Iris pigment epithelial cell (primary cell): ENCODE measurements around the gene GALNT2.
A peak's percentile ranks its signal among the peaks of the same experiment; 100 is the strongest.

Experiments
- DNase-seq: peaks from one replicate; pipeline ENCODE4 v3.0.0-alpha.2; 2011; ENCODE audit warnings: low read depth

GALNT2 gene

DNA sequence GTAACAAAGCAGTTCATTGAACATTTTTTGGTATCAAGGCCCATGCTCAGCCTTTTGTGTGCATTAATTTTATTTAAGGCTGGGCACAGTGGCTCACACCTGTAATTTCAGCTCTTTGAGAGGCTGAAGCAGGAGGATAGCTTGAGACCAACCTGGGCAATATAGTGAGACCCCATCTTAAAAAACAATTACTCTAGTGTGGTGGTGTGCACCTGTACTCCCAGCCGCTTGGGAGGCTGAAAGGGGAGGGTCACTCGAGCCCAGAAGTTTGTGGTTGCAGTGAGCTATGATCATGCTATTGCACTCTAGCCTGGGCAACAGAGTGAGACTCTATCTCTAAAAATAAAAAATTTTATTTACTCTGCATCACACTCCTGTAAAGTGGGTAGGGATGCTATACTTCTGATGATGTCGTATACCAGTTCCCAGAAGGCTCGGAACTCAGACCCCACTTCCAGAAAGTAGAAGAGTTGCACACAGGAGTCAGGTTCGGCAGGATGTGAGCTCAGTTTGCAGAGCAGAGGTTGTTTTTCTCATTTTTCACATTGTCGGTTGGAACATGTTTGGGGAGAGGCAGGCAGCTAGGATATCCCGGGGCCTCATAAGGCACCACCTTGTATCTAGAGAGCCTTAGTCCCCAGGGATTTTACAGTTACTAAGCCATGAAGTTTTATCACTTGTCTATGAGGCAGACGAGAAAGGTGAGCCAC is 144.6 kb downstream of the GALNT2 start:
- DNase-seq = no peak

- no peak for DNase-seq
Measured at GRCh38 chr1:230212405-230212936, 145.4 kb downstream of the GALNT2 start.

GRCh38 chr1:230215031-230215430 is 148.0 kb downstream of the GALNT2 start:
- DNase-seq = peak; percentile 75

- DNase-seq = no peak
Measured at GRCh38 chr1:230215529-230215928, 148.5 kb downstream of the GALNT2 start.

GRCh38 chr1:230216896-230217295 is 149.9 kb downstream of the GALNT2 start:
- DNase-seq = no peak

DNA sequence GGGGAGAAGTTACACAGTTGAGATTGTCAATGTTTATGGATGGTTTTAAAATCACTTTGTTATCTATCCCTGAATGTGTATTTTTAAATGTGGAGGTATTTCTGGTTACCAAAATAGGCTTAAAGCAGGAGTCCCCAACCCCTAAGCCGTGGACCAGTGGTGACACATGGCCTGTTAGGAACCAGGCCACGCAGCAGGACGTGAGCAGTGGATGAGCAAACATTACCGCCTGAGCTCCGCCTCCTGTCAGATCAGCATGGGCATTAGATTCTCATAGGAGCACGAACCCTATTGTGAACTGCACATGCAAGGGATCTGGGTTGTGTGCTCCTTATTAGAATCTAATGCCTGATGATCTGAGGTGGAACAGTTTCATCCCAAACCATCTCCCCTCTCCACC is 151.6 kb downstream of the GALNT2 start:
- DNase-seq = no peak

DNA sequence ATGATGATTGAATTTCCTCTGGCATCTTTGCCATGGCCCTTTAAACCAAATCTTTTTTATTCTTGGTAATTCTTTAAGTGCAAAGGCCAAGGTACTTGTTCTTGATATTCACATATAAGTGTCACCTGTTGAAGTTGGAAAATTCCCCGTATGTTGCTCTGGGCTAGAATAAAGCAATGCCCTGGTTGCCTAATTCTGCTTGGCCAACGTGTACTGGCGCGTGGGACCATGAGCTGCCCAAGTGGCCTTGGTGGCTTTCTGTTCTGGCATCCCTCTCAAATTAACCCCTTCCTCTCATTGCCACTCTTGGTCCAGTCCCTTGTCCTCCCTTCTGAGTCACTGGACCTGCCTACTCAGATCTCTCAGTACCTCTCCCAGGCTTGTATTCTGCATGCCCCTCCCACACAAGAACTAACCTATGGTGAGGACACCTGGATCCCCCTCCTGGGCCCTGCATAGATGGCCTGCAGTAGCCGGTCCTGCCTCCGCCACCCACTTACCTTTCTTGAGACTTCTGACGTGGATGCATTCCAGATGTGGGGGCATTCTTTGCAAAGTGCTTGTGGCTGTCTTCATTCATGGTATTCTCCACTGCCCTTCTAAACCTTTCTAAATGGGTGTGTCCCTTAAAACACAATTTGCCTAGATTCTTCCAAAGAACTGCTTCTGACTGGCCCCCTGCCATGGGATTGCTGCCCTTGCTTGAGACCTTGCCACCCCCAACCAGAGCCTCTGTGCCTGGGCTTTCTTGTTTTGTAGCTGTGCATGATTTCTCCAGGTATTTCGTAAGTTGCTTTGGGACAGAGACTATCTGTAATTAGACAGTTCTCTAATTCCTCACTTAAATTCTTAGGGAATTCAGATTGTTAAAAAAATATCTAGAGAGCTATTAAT is 152.4 kb downstream of the GALNT2 start:
- no peak for DNase-seq

- no peak for DNase-seq
Measured at GRCh38 chr1:230220478-230220877, 153.4 kb downstream of the GALNT2 start.

- DNase-seq = no peak
Measured at GRCh38 chr1:230220907-230221306, 153.9 kb downstream of the GALNT2 start.

DNA sequence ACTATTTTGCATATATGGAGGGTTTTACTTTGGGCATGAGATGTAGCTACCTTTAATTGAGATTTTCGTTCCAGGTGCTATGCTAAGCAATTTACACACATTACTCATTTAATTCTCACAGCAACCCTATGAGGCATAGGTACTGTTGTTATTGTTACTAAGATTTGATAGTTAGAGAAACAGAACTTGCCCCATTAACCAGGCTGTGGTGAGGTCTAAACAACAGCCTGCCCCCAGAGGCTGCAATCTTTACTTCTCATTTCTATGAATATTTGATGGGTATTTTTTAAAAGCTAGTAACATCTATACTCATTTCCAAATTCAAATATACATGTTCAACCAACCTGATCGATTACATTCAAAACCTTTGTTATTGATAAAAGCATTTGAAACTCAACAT is 155.6 kb downstream of the GALNT2 start:
- no peak for DNase-seq

DNA sequence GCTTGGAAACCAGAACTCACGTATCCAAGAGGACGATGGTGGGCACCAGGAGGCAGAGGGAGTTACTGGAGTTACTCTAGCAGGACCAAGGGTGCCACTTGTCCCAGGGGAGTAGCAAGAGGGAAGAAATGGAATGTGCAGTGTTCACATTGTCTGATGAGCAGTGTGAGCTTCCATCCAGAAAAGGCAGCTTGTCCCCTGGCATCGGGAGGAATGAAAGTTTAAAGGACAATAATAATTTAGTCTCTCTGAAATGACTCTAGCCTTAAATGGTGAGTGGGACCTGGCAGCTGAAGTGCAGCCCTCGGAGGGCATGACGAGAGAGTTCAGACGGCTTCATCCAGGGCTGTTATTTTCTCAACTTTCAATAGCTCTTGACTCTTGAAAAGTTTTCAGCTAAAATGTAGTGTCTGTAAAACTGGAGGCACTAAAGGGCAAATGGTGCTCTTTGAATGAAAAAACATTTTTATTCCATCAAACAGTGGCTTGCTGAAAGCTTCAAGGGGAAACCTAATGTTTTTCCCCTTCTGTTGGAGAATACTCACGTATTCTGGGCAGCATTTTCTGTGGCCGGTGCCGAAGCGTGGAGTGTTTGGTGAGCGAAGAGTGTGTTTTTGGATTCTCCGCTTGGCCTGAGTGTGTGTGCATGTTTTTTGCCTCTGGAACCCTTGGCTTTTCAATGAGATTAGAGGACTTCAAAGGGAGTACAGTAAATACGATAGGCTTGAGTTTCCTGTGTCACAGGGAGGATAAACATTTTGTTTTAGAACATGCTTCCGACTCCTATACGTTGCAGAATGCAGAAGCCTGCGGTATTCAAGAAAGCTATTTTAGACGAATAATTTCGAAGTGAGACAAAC is 157.3 kb downstream of the GALNT2 start:
- no peak for DNase-seq

DNA sequence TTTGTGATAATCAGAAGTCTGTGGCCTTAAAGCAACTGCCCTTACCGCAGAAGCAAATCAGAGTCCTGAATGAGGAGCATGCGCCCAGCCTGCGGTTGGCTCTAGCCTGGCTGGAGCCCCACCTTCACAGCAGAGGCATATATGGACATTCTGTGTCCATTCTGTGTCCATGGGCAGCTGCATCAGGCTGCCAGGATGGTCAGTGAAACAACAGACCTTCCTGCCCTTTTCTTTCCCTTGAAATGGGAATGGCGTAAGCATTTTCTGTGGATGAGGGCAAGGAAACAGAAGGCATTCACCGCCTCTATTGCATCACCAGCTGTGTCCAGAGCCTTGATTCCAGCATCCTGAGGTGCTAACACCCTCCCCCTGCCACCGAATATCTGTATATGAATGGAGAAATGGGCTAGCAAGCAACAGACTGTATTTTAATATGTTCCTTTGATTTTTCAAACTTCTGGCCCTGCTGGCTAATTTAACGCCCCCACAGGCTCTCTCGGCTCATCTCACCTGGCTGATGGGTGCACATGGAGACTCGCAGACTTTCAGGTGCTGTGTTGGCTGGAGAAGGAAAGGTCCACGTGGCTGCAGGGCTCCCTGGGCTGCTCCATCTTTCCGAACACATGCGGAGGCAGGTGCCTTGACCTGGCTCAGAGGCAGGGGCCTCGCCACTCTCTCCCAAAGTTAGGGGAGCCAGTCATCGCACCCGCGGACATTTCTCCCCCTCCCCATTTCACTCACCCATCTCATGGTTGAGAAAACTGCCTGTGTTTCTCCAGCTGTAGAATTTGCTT is 159.2 kb downstream of the GALNT2 start:
- DNase-seq = no peak

DNA sequence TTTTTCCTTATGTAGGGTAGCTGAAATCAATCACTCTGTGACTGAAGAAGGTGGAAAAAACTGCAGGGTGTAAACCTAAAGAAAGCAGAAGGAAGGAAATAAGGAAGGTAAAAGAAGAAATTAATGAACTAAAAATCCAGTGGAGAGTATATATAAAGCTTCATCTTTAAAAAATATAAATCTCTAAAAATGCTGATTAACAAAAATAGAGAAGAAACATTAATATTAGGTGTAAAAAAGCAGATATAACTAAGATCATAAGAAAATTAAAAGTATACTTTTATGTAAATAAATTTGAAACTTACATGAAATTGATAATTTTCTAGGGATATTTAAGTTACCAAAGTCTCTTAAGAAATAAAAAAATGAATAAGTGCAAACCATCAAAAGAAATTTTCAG is 159.8 kb downstream of the GALNT2 start:
- no peak for DNase-seq

DNA sequence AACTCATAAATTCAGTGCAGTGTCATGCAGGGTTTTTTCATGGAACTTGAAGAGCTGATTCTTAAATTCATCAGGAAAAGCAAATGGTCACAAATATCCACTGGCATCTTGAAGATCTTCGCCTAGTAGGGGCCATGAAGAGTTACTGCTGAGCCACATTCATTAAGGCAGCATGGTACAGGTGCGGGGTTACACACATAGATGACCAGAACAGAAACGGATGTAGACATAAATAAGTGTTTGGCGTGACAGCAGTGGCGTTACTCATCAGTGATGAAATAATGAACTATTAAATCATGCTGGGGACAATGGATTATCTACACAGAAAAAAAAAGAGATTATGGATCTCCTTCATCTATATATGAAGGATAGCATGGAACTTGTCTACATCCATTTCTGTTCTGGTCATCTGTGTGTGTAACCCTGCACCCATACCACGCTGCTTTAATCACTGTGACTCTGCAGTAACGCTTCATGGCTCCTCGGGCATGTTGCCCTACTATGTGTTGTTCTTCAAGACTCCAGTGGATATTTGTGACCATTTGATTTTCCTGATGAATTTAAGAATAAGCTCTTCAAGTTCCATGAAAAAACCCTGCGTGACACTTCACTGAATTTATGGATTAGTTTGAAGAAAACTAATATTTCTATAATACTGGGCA is 161.3 kb downstream of the GALNT2 start:
- no peak for DNase-seq

DNA sequence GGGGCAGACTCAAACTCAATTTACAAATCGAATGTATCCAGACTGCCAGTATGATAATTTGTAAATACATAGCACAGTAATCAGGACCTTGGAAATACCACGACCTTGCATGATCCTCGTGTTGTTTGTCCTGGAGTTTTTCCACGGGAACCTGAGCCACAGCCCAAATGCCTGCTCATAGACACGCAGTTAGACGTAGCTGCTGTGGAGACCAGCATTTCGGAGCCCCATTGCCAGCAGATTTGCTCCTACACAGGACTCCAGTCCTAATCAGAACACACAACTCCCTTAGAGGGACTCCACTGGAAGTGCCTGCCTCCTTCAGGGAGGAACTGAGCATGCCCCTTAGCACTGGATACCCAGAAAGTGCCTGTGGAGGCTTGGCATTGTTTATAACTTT is 163.2 kb downstream of the GALNT2 start:
- DNase-seq = no peak

- no peak for DNase-seq
Measured at GRCh38 chr1:230230948-230231773, 164.1 kb downstream of the GALNT2 start.

DNA sequence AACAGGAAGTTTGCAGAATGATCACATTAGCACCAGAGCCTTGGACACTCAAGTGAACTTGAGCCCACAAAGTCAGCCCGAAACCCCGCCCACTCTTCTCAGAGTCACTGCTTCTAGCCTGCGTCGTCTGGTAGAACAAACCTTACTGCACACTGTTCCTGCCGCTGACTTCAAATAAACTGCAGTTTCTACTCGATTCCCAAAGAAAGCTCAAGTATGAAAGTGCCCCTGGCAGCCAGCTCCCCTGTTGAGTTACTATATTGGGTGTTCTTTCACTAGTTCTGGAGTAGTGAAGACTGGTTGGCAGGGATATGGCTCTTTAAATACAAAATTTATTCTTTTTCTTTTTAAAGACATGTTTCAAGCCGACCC is 164.7 kb downstream of the GALNT2 start:
- peak; percentile 68 for DNase-seq

GRCh38 chr1:230232371-230232771 is 165.3 kb downstream of the GALNT2 start:
- no peak for DNase-seq

GRCh38 chr1:230233786-230234185 is 166.7 kb downstream of the GALNT2 start:
- DNase-seq = no peak

GRCh38 chr1:230235876-230236275 is 168.8 kb downstream of the GALNT2 start:
- DNase-seq = no peak
